Esophagus (tissue), 2 donors: ENCODE results near the gene CFD. TPM values are rescaled to one million over a fixed set of nuclear protein-coding genes. Genes with fewer than 3 reads are reported as not detected.
A peak's percentile ranks its signal among the peaks of the same experiment; 100 is the strongest.

Experiments used
- H3K27ac ChIP-seq, 2 donors: one replicate each; pipeline ENCODE4 v1.5.1; 2013; ENCODE audit warnings: low read depth in 2 of 2, mild to moderate bottlenecking in 2 of 2, inconsistent platforms in 1 of 2, low read length in 1 of 2, moderate library complexity in 1 of 2
- H3K27me3 ChIP-seq, 2 donors: one replicate each; pipeline ENCODE4 v1.6.1; 2013; ENCODE audit warnings: low read length in 2 of 2, control low read depth in 1 of 2, mild to moderate bottlenecking in 1 of 2; ENCODE audit not compliant: insufficient read depth in 2 of 2, control insufficient read depth in 1 of 2
- H3K36me3 ChIP-seq, 2 donors: one replicate each; pipeline ENCODE4 v1.6.1; 2013; ENCODE audit warnings: low read length in 1 of 2; ENCODE audit not compliant: control insufficient read depth in 2 of 2, insufficient read depth in 2 of 2
- H3K4me1 ChIP-seq, 2 donors: one replicate each; pipeline ENCODE4 v1.6.1; 2013; ENCODE audit warnings: low read length in 1 of 2; ENCODE audit not compliant: control insufficient read depth in 2 of 2, insufficient read depth in 2 of 2
- H3K4me3 ChIP-seq, 2 donors: one replicate each; pipeline ENCODE4 v1.5.1; 2013; ENCODE audit warnings: low read length in 2 of 2, mild to moderate bottlenecking in 2 of 2, low read depth in 1 of 2, moderate library complexity in 1 of 2
- H3K9me3 ChIP-seq, 2 donors: one replicate each; pipeline ENCODE4 v1.6.1; 2013; ENCODE audit warnings: mild to moderate bottlenecking in 2 of 2, low read depth in 1 of 2, low read length in 1 of 2, moderate library complexity in 1 of 2; ENCODE audit not compliant: control insufficient read depth in 2 of 2, insufficient read depth in 1 of 2
- WGBS, 2 donors: extraction: QIAGEN DNeasy Blood & Tissue Kit; methylation state at CpG; one replicate each; pipeline ENCODE4 v1.1.7; 2013; 5-methylcytosine and 5-hydroxymethylcytosine counted together
- polyA plus RNA-seq, 2 donors: library from polyadenylated mRNA; stranded (reverse); fragments of 200-250 nt; gene quantifications; one replicate each; pipeline ENCODE4 v1.2.3, GENCODE V29; 2013
- donor health status: healthy with polysubstance abuse.
- donor health status: Bipolar disorder and iron deficiency.

CFD gene
- polyA plus RNA-seq, 2 donors = 32.6 to 95.2 TPM

GRCh38 chr19:861141-861755 lies 1.8 kb downstream of the CFD start:
- 41 to 61% methylated on average over 21 to 33 of the region's 35 CpGs for WGBS, 2 donors
- Histone ChIP-seq H3K27me3 (no peaks in the 10 kb centered on the region), H3K4me3 (no peak overlapping the region)

DNA sequence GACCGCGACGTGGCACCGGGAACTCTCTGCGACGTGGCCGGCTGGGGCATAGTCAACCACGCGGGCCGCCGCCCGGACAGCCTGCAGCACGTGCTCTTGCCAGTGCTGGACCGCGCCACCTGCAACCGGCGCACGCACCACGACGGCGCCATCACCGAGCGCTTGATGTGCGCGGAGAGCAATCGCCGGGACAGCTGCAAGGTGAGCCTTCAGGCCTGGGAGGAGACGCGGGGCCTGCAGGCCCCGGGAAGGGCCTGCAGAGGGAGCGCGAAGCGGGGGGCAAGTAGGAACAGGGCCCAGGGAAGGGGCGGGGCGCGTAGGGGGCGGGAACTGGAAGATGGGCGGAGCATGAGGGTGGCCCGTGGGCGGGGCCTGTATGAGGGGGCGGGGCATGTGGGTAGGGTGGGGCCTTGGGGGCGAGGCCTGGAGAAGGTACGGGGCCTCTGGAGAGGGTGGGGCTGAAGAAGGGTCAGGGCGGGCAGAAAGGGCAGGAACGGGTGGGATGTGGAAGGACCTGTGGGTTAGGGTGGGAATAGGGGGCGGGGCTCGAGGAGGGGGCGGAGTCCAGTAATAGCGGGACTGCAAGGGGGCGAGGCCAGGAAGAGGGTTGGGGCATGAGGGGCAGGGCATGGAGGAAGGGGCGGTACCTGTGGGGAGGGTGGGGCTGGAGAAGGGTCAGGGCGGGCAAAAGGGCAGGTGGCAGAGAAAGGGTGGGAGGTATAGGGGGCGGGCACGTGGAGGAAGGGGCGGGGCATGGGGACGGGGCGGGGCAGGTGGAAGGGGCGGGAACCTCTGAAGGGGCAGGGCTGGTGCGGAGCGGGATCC lies 2.5 kb downstream of the CFD start:
- peaks cover 0 to 8% of the 10 kb centered on the region in 2 donors for H3K4me1 ChIP-seq
- no peaks in the 10 kb centered on the region for H3K9me3 ChIP-seq
- no peaks in the 10 kb centered on the region for H3K36me3 ChIP-seq
- no peaks in the 10 kb centered on the region for H3K27me3 ChIP-seq
- peak overlapping the region in 1 of 2 donors; percentile 41 for H3K27ac ChIP-seq
- H3K4me3 ChIP-seq = no peak overlapping the region
- 21 to 26% methylated on average over 57 to 60 of the region's 60 CpGs for WGBS, 2 donors

More at GRCh38 chr19:861141-861755, 1.8 kb downstream of the CFD start:
- no peaks in the 10 kb centered on the region for H3K9me3 ChIP-seq
- H3K4me1 ChIP-seq = peaks cover 0 to 8% of the 10 kb centered on the region in 2 donors
- no peak overlapping the region for H3K27ac ChIP-seq
- no peaks in the 10 kb centered on the region for H3K36me3 ChIP-seq

- Histone ChIP-seq H3K36me3 (peaks cover 0 to under 1% of the 10 kb centered on the region in 2 donors), H3K27me3 (no peaks in the 10 kb centered on the region), H3K4me3 (no peak overlapping the region), H3K4me1 (peaks cover 0 to 8% of the 10 kb centered on the region in 2 donors), H3K27ac (peak overlapping the region in 1 of 2 donors; percentile 41), H3K9me3 (no peaks in the 10 kb centered on the region)
- 23 to 24% methylated on average over 46 to 48 of the region's 48 CpGs for WGBS, 2 donors
These were observed 3.3 kb downstream of the CFD start for GRCh38 chr19:862581-863314.

GRCh38 chr19:863315-863620 lies 3.8 kb downstream of the CFD start:
- Histone ChIP-seq H3K4me1 (peaks cover 0 to 8% of the 10 kb centered on the region in 2 donors), H3K9me3 (no peaks in the 10 kb centered on the region), H3K27me3 (no peaks in the 10 kb centered on the region), H3K27ac (no peak overlapping the region), H3K4me3 (no peak overlapping the region), H3K36me3 (peaks cover 0 to 6% of the 10 kb centered on the region in 2 donors)
- 76% methylated on average over 7 of the region's 7 CpGs for whole genome bisulfite sequencing, 2 donors

- no peaks in the 10 kb centered on the region for H3K27me3 ChIP-seq
- no peaks in the 10 kb centered on the region for H3K9me3 ChIP-seq
- H3K4me3 ChIP-seq = no peak overlapping the region
- 83 to 86% methylated on average over 35 to 38 of the region's 38 CpGs for WGBS, 2 donors
- H3K27ac ChIP-seq = no peak overlapping the region
- peaks cover 0 to 29% of the 10 kb centered on the region in 2 donors for H3K36me3 ChIP-seq
- peaks cover 3 to 19% of the 10 kb centered on the region in 2 donors for H3K4me1 ChIP-seq
These were observed 7.4 kb downstream of the CFD start for GRCh38 chr19:866769-867300.

GRCh38 chr19:867301-867793 lies 7.9 kb downstream of the CFD start:
- no peak overlapping the region for H3K4me3 ChIP-seq
- no peak overlapping the region for H3K27ac ChIP-seq
- WGBS, 2 donors = 75 to 78% methylated on average over 15 to 16 of the region's 16 CpGs
- no peaks in the 10 kb centered on the region for H3K9me3 ChIP-seq
- H3K4me1 ChIP-seq = peaks cover 3 to 21% of the 10 kb centered on the region in 2 donors
- peaks cover 0 to 29% of the 10 kb centered on the region in 2 donors for H3K36me3 ChIP-seq
- H3K27me3 ChIP-seq = no peaks in the 10 kb centered on the region

GRCh38 chr19:867855-868457 lies 8.5 kb downstream of the CFD start:
- H3K9me3 ChIP-seq = no peaks in the 10 kb centered on the region
- H3K27me3 ChIP-seq = no peaks in the 10 kb centered on the region
- no peak overlapping the region for H3K4me3 ChIP-seq
- 93 to 94% methylated on average over 39 of the region's 39 CpGs for WGBS, 2 donors
- H3K4me1 ChIP-seq = peaks cover 3 to 21% of the 10 kb centered on the region in 2 donors
- no peak overlapping the region for H3K27ac ChIP-seq
- H3K36me3 ChIP-seq = peaks cover 0 to 29% of the 10 kb centered on the region in 2 donors

DNA sequence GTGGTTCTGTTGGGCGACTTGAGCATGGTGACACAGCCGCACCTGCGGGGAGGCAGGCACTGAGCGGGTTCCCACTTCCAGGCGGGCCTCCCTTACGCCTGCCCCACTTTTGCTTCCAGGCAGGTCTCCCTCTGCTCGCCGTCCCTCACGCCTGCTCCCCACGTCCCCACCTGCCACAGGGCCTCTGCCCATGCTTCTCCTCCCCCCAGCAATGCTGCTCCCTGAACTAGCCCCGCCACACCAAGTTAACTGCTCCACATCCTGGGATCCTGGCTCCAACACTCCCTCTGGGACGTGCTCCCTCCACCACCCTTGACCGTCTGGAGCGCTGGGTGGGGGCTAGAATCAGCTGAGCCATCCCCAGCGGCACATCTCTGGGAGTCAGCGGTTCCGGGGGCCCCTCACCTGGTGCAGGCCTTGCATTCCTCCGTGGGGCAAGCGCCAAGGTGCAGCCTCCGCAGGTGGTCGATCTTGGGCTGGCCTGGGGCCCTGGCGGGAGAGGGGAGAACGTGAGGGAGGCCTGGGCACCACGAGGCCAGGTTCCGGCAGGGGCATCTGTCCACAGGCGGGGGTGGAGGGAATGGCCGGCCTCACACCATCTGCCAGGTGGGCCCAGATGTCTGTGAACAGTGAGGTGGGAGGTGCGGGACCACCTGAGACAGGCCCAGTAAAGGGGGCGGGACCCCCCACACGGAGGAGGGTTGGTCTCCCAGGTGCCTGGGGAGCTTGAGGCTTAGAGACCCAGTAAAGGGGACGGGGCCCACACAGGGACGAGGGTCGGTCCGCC lies 9.2 kb downstream of the CFD start:
- H3K27ac ChIP-seq = peak overlapping the region; percentile 77 to 86
- peaks cover 3 to 21% of the 10 kb centered on the region in 2 donors for H3K4me1 ChIP-seq
- H3K27me3 ChIP-seq = no peaks in the 10 kb centered on the region
- H3K36me3 ChIP-seq = peaks cover 0 to 33% of the 10 kb centered on the region in 2 donors
- no peaks in the 10 kb centered on the region for H3K9me3 ChIP-seq
- WGBS, 2 donors = 86 to 91% methylated on average over 31 to 34 of the region's 34 CpGs
- no peak overlapping the region for H3K4me3 ChIP-seq
